Stimulated activated CD8-positive, alpha-beta memory T cell treated with anti-CD3 and anti-CD28 coated beads, Interleukin-15, amount 100 ng/mL, for 1 hour (primary cell): ENCODE data around the gene TTC5.
"Not testable (repeated sequence)": the region's sequence is repeated elsewhere in the genome, so short reads cannot be mapped to it uniquely, and the experiment has no call there.

ENCODE experiments used
- DNase-seq: peaks from one replicate; pipeline ENCODE4 v3.0.0-alpha.2; 2020; ENCODE audit warnings: low read depth

The TTC5 gene

GRCh38 chr14:20302042-20302755 lies 3.6 kb downstream of the TTC5 start:
- no peak for DNase-seq

- DNase-seq, result no peak
These were observed 10.7 kb downstream of the TTC5 start for GRCh38 chr14:20295067-20295466.

GRCh38 chr14:20294636-20295035 lies 11.1 kb downstream of the TTC5 start:
- DNase-seq, result no peak

GRCh38 chr14:20281998-20282397 lies 23.8 kb downstream of the TTC5 start:
- DNase-seq, result not testable (repeated sequence)

GRCh38 chr14:20280265-20280664 lies 25.5 kb downstream of the TTC5 start:
- not testable (repeated sequence) for DNase-seq

- DNase-seq, result no peak
These were observed 27.3 kb downstream of the TTC5 start for GRCh38 chr14:20278414-20278813.

GRCh38 chr14:20277409-20277808 lies 28.3 kb downstream of the TTC5 start:
- no peak for DNase-seq

GRCh38 chr14:20274062-20274461 lies 31.7 kb downstream of the TTC5 start:
- no peak for DNase-seq

- DNase-seq, result not testable (repeated sequence)
These were observed 41.4 kb downstream of the TTC5 start for GRCh38 chr14:20264361-20264760.

- no peak for DNase-seq
These were observed 43.1 kb downstream of the TTC5 start for GRCh38 chr14:20262642-20263128.

GRCh38 chr14:20247646-20248246 lies 58.0 kb downstream of the TTC5 start:
- no peak for DNase-seq
